HT-29 (cell line): ENCODE results near the gene OTX2. TPM values are rescaled to one million over a fixed set of nuclear protein-coding genes. Genes with fewer than 3 reads are reported as not detected.

Experiments
- DNase-seq: peaks from one replicate; pipeline ENCODE4 v3.0.0-alpha.2; 2015; ENCODE audit warnings: low spot score
- total RNA-seq: library from RNA; depleted of rRNA; stranded (reverse); fragments of >200 nt; shearing (Covaris generic); gene quantifications from 2 replicates; pipeline ENCODE4 v1.2.3, GENCODE V29; 2014

The OTX2 gene
- total RNA-seq, 1 experiment from 2014 or later = not detected

DNA sequence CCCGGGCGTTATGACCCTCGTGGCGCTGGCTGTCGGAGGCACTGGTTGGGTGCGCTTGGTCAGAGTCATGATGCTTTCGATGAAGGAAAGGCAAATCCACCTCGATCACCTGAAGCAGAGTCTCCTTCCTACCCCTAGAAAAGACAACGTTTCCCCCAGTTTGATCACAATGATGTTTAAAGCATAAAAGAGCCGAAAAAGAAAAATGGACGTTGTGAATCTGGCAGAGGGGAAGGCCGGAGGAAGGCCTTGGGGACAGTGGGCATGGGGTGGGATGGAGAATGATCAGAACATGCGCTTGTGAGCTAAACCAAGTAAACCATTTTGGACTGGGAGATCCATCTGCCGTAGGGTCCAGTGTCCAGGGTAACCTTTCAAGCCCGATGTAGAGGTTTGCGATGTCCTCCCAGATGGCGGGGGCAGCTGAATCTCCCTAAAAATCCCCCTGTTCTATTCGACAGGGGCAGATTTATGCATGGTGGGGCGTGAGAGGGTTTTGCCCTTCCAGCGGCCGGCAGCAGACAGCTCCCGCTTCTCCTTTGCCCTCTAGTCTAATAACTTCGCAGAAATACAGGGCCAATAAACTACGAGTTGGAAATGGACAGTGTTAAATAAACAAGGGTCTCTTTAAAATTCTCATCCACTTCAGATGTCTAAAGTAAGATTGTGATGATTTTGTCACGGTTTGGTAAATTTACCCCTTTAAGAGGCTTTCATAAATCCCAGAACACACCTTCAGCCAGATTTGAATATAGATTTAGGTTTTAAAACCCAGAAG, 2.3 kb upstream of the OTX2 start:
- no peak for DNase-seq

DNA sequence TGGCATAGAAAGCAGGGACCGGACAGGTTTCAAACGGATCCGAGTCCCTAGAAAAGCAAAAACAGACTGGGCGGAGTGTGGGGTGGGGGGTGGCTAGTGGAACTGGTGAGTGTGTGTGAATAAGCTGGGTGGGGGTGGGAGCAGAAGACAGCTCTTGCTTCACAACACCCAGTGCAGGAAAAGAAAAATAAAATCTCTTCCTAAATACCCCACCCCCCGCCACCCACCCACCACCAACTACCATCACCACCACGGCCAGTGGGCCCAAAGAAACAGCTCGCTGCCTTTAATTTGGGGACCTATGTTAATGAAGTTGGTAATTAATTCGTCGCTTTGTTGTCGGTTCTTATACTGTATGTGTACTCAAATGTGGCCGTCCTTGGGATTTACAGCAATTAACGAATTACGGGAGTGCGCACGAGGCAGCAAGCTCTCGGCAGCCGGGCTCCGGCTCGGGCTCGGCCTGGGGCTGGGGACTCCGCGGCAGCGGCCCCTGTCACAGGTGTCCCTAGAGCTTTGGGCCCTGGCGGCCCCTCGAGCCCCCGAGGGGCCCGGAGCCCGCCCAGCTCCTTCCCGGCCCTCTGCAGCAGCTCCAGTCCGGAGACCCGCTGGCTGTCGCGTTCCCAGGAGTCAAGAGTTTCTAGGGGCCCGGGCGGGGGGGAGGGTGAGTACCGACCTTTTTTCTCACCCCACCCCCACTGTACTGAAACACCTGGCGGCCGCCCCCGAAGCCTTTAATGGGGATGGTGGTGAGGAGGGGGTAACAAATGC, 1.5 kb upstream of the OTX2 start:
- no peak for DNase-seq

DNA sequence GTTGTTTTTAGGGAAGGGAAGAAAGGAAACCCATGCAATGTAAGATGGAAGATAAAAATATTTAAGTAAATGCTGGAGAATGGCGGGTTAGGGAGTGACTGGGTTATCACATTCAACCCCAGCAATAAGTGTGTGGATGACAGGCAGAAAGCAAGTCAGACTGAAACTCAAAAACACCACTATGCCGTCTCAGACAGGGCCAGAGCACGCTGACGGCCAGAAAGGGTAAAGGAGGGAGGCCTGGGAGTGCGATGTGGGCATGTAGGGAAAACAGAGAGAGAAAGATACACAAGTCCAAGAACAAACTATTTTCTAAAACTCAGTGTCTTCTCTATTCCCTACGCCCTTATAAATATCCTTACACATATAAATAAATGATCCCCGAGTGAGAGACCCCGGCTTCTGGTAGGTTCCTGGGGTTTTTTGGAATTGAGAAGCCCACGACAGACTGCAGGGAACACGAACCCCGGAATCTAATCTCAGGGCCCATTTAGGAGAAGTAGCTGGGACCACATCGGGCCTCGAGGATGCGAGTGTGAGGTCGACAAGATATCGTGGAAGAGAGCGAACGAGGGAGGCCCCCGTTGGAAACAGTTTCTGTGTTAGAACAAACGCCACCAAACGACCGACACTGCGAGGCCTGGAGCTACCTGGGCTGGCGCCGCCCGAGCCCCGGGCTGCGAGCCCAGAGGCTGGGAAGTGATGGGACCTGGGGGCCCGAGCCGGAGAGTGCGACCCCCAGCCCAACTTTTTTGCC, 735 bp upstream of the OTX2 start:
- no peak for DNase-seq

DNA sequence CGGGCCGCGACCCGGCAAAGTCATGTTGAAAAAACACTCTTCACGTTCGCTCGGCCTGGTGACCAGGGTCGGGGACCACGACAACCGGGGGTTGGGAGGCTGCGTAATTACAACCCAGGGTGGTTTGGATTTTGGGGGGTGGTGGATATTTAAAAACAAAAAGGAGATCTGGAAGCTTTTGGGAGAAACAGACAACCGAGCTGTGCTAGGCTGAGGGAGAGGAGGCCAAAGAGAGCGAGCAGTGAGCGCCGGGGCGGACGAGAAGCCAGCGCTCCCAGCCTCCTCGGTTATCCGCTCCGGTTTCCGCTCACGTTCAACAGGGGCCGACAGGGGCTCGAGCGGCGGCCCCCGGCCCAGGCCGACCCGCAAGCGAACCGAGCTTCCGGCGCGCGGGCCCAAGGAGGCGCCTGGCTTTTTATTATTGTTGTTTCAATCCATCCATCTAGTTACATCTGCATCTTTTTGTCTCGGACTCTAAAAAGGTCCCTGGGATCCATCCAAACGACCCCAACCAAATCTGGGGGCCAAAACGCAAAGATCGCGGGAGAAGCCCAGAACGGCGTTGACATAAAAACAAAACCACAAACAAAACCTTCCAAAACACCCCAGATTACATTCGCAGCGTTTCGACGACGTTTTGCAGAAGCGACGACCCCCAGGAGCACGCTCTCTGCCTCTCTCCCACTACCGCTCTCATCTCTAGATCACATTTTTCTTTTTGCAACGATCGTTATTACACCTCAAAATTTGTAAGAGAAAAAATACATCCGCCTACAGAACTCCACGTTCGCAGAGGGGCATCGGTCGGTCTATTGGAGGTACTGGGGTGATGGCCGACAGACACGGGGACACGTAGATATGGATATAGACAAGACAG, 771 bp downstream of the OTX2 start:
- DNase-seq = no peak

DNA sequence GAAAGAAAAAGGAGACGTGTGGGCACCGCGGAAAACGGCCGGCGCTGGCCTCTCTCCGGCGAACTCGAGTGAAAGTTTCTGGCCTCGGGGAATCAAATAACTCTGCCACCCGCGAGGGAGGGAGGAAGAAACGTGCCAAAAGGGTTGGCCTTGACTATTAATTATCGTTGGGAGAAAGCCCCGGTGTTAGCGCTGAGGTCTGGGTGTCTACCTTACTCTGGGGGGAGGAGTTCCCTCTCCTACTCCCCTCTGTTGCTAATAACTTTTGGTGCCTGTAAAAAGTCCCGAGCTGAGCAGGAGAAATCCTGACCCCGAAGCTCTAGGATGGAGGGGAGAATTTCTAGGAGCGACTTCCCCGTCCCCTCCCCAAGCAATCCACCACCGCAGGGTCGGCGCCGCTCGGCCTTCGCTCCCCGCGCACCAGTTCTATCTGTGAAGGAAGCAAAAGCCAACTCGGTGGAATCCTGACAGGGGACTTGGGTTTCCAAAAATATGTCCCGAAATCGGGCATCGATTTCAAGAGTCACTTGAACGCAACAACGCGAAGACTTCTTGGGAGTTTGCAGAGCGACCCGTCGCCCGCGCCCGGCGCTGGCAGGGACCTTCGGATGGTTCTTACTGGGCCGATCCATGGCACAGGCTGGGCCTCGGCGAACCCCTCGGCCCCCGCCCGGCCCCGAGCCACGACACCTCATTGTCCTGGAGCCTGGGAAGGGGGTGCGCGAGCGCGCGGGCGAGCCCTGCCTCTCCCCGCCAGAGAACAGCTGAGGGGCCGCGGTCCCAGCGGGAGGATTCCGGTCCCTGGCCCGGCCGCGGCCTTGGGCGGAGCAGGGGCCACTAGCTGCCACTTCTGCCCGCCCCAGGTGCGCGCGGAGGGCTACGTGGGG, 1.7 kb downstream of the OTX2 start:
- no peak for DNase-seq

DNA sequence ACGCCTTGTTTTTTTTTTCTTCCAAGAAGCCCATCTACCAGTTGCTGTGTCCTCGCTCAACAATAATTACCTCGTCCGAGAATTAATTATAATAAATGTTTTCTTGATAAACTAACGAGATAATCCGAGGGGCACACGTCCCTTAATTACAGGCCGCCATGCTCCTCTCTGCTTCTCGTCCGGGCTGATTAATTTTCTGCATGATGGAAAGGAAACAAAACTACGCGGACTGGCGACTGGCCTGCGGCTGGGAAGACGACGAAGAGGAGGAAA, 2.2 kb downstream of the OTX2 start:
- no peak for DNase-seq

DNA sequence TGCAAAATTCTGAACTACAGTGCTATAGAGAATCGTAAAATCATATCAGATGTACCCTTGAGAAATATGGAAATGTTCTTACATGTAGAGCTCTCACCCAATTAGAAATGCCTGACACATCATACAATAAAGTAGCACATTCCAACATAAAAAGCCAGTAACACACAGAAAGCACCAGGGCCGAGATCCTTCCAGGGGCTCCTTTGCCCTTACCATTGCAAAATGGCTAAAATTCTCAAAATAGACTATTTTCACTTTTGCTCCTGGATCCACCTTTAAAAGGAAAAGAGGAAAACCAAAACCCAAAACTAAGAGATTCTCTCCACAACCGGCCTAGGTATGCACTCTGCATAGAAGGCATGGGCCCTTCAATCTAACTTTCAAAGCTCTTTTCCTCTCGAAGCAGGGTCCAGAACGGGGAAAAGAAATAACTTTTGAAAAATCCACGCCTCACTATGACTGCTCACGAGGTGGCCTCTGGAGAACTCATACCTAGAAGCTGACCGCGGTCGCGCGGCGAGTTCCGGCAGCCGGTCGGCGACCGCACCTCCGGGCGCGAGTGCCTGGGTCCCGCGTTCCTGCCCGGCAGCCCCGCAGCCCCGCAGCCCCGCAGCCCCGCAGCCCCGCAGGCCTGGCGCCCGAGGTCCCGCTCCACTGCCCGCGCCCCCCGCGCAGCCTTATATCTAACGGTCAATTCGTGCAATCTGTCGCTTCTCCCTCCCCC, 2.7 kb downstream of the OTX2 start:
- no peak for DNase-seq

DNA sequence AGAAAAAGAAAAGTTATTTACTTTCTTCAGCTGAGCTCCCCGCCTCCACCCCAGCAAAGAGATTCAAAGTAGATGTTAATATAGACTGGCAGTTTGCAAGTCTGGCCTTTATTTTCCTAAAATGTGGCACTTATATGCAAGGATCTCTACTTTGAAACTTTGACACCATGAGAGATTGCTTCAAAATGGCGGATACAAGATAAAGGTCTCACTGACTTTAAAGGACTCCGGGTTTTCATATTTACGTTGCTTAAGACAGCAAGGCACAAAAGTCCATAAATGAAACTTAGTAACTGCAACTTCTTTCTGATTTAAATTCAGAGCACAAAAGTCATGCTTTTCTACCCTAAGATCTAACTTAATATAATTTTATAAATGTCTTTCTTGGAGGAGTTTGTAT, 3.5 kb downstream of the OTX2 start:
- DNase-seq = no peak

DNA sequence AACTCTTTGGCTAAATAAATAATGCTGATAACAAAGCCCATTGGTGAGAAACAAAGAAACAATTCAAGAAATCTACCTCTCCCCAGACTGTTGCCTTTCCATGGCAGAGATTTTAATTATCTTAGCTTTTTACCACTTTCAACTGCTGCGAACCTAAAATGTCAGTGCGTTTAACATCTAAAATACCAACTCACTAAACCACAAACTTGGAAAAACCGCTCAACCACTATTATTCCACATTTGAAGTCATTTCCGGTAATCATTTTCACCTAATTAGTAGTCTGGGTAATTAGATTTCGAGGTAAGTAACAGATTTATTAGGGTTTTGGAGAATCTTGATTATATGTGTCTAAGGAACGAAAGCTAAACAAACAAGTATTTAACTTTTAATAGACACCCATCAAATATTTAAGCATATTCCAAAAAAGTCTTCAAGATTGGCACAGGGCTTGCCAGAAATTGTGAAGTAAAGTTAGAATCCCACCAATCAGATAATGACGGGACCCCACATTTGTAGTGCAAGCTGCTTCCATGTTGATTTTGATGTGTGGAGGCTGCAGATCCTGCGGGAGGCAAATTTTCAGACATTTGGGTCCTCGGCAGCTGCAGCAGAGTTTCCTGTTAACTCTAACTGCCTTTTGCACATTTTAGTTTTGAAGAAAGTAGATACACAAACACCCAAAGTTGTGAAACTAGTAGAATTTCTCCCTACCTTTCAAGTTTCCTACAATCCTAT, 4.1 kb downstream of the OTX2 start:
- DNase-seq = no peak

DNA sequence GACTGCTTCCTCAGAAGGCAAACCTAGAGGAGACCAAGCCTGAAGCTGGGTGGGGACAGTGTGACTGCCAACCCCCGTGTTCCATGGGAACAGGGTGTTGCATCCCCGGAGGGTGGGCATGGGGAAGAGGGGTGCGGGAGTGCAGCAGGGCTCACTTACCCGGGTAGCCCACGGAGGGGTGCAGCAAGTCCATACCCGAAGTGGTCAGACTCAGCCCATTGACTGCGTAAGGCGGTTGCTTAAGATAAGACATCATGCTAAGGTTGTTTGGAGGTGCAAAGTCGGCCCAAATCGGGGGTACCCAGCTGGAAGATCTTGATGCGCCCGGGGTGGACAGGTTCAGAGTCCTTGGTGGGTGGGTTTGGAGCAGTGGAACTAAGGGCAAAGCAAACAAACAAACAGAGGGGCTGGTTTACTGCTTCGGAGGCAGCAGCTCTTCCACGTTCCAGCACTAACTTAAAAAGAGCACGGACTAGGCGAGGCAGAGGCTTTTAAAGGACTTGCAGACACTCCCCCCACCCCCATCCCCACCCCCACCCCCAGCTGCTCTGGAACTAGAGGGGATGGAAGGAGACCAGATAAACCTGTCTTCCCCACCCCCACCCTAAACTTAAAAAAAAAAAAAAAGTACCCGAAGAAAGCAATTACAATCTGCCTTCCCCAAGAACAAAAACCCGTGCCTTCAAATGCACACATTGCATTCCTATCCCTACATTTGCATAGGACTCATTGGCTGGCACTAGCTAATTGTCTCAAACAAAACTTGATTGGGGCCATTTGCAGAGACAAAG, 4.9 kb downstream of the OTX2 start:
- DNase-seq = no peak

DNA sequence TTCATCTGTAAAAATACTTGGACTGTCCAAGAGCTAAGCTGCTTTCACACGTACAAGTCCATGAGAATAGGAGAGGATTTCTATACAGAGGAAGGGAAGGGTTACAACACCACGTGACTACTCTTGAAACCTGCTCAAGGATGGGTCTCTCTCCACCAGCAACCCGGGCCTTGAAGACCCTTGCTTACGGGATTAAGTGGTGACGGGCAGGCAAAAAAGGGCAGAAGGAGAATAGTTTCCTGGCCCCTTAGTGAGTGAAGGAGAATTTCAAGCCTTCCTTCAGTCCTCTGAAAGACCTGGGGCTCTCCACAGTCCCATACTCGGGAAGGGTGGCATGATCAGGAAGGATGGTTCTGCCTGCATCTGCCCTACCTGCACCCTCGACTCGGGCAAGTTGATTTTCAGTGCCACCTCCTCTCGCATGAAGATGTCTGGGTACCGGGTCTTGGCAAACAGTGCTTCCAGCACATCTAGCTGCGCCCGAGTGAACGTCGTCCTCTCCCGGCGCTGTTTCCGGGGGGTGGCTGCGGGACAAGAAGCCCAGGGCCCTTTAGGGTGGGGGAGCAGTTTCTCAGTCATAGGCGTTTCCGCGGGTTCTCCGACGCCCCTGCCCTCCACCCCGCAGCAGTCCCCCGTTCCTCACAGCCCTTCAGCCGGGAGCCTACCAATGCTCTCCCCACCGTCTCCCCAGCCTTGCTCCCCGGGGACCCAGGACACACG, 6.3 kb downstream of the OTX2 start:
- no peak for DNase-seq

DNA sequence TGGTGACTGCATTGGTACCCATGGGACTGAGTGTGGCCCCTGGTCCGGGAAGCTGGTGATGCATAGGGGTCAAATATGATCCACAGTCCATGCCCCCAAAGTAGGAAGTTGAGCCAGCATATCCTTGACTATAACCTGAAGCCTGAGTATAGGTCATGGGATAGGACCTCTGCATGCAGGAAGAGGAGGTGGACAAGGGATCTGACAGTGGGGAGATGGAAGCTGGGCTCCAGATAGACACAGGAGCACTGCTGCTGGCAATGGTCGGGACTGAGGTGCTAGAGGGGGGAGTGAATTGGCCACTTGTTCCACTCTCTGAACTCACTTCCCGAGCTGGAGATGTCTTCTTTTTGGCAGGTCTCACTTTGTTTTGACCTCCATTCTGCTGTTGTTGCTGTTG, 8.4 kb downstream of the OTX2 start:
- no peak for DNase-seq

DNA sequence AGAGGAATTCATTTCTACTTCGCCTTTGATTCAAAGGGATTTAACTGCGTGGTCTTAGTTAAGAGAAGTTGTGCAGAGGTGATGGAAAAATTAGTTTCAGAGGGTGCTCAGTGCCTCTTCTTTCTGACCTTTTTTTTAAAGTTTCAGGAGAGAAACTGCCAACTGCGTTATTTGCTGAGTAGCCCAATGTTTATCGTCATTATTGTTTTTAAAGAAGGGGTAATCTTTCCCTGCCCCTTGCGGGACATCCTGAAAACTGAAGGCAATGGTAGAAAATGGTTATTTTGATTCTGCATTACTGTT, 11.0 kb downstream of the OTX2 start:
- no peak for DNase-seq

DNA sequence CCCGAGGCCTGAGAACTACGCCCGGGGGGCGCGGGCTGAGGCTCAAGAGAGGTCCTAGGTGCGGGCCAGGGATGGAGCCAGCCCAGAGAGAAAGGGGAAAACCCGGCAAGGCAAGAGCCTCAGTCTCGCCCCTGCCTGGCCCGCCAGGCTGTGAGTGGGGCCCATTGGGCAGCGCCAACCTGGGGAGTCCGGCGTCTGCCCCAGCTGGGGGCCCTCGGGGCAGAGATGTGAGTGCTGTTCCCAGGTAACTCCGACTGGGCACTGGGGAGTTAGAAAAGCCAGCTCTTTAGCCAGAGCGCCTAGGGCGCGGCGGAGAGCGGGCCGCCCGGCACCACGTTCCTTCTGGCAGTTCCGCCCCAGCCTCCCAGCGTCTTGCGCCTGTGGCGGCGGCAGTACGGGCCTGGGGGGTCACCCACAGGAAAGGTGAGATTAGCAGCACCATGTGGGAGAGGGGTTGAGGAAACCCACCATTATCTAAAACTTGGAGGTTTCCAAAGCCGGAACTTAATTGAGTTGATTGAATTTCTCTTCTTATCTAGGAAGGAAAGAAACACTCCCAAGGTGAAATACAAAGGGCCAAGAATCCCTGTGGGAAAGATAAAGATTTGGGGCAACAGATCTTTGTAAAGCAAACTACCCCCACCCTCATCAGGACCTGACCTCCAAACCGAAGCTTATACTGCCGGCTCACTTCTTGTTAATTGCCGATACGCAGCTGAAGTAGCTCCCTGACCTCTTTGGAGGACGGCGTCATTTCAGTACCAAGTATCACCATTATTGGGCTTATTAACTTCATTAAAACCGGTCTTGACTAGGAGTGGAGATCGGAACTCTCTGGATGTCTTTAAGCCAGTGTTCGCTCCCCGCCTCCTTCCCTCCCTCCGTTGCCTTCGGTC, 11.6 kb downstream of the OTX2 start:
- DNase-seq = no peak

DNA sequence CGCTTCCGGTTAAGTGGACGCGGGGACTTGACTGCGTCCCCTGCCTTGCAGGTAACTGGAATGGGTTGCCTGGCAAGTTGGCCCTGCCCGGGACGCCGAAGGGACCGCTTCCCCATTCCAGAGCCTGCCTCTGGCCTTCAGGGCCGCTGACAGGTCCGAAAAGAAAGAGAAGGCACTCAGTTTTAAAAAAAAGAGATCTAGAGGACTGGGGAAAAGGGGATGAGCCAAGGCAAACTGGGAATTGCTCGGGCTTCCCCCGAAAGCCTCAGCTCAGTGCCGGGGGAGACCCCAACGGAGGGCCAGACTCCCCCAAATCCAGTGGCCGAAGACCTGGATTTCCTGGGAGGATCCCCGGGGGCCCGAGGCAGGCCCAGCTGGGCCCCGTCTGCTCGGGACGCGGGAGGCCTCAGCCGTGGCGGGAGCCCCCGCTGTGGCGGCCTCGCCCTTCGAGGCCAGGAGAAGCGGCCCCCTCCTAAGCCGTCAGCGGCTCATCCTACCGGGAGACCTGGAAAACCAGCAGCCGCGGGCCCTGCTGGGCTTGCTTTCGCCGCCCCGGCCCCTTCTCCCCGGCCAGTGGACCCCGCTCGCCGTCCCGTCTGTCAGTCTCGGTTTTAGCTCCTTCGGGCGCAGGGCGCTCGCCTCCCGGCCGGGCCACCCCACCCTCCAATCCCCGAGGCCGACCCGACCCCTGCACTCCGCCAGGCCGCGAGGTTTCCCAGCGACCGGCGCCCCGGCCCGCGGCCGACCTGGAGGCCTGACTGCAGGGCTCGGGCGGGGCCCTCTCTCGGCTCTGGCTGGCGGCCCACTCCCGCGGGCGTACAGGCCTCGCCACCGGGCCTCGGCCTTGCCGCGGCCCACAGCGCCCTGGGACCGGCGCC, 12.5 kb downstream of the OTX2 start:
- no peak for DNase-seq

DNA sequence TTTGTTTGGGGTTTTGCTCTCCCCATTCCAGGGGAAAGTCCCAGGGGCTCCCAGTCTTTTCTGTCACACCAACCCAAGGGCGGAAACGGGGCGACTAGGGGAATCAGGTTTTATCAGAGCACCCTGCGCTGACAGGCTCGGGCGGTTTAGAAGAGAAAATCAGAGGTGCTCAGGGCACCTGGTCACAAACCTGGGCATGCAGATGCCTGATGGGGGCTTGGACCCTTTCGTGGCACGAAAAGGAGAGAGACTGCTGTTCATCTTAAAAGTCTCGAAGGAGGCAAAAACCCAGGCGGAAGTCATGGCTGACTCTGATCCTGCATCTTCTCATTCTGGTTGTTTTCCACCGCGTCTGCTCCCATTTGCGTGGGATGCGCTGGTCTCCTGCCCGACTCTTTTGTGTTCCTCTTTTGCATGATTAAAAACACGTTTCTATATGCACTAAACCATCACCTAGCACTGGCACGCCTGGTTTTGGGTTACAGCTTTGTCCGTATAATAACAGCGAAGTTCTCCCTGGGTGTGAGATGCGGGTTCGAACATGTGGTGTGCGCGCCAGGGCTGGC, 13.2 kb downstream of the OTX2 start:
- DNase-seq = no peak
